HG03354 (cell line): ENCODE data around the gene SMARCA2.
A peak's percentile ranks its signal among the peaks of the same experiment; 100 is the strongest.

Source experiments
- ATAC-seq: cut with Tn5 transposase; IDR thresholded peaks from one replicate; pipeline ENCODE4 v1.9.1; 2021; ENCODE audit warnings: mild to moderate bottlenecking; ENCODE audit not compliant: unreplicated experiment, poor library complexity, severe bottlenecking

The SMARCA2 gene

GRCh38 chr9:2158766-2159430, 143.8 kb downstream of the SMARCA2 start:
- ATAC-seq, result no peak

DNA sequence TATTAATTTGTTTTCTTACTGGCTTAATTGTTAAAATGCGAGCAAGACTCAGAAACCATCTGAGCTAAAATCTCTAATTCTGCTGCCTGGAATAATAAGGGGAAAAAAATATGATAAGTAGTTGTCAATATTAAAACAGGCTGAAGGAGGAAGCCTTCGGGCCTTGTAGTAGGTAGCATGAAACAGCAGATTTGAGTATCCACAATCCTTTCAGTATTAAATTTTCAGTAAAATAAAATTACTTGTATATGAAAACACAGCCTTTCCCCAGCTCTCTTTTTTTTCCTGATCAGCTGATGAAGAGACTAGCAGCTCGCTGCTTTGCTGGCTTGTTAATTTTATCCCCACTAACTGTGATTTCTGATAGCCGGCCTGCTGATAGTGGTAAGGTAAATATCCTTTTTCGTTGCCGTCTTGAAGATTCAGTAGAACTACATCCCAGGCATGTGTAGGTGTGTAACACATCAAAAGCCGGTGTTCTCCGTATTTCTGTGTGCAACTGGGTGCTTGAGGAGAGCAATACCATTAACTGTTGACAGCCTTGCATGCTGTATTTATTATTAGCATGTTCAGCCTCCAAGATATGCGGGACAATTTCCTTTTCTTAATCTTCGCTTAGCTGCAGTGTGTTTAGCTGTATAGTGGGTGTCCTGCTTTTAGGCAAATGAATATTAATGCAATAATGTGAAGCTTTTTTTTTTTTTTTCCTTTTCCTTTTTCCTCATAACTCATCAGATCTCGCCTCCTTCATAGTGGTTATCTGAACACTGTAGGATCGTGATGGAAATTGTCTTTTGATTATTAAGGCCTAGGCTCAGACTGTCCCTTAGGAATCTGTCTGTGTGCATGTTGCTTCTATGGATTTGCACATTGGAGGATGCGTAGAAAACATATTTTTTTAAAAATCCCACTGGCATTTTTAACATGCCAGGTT, 144.6 kb downstream of the SMARCA2 start:
- ATAC-seq, result no peak

- no peak for ATAC-seq
Measured at GRCh38 chr9:2161661-2162060, 146.5 kb downstream of the SMARCA2 start.

DNA sequence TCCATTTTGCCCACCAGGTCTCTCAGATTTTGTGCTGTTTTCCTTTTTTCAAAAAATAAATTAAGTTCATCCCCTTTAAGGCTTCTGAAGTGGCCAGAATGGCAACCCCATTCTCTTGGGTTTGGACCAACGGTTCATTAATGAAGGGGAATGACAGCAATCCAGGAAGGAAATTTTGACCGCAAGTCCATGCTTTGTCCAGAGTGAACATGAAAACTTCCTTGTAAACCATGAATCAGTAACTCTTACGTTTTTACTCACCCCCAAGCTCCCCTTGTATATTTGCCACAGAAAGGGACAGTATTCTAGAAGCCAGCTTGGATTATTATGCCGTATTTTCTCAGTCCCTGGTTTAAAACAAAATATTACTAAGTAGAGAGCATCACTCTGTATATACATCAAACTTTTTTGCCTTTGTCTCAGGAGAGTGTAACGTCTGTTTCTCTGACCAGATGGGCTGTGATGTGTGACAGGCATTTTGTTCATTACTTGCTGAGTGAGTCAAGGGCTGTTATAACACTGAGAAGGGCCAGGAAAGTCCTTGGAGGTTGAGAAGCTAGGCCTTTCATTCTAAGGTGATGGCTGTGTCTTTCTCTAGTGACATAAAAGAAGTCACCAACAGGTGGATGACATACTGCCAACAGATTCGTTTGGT, 148.2 kb downstream of the SMARCA2 start:
- ATAC-seq, result no peak

DNA sequence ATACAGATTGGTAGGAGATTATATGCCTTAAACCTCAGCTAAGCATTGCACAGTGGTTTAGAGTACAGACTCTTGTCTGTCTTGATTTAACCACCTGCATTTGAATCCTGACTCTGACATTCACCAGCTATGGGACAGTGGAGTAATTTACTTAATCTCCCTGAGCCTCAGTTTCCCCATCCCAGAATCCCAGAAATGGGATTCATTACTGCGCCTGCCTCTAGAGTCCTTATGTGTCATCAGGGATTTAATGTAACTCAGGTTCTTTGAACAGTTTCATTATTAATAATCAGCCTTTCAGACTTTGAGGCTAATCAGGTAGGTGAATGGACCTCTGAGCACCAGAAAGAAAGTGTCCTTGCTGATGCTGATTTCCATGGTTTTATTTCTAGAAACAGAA, 149.1 kb downstream of the SMARCA2 start:
- no peak for ATAC-seq

- ATAC-seq, result no peak
Measured at GRCh38 chr9:2166203-2166602, 151.1 kb downstream of the SMARCA2 start.

- ATAC-seq, result no peak
Measured at GRCh38 chr9:2169035-2169434, 153.9 kb downstream of the SMARCA2 start.

DNA sequence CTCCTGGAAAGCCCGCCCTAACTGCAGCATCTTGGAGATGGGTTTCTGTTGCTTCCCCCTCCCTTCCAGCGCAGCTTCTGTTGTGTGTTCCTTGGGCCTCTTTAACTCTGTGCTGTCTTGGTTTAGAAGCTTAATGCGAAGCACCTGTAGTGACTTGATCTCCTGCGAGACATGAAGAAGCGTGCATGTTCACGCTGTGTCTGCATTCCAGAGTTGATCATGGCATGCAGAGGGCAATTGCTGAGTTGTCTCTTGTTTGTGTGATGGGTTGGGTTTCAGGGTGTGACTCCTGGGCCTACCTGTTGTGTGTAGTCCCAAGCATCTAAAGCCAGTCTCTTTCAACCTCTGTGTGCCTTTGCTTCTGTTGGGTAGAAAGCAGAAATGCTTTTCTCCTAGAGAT, 155.6 kb downstream of the SMARCA2 start:
- ATAC-seq, result no peak

DNA sequence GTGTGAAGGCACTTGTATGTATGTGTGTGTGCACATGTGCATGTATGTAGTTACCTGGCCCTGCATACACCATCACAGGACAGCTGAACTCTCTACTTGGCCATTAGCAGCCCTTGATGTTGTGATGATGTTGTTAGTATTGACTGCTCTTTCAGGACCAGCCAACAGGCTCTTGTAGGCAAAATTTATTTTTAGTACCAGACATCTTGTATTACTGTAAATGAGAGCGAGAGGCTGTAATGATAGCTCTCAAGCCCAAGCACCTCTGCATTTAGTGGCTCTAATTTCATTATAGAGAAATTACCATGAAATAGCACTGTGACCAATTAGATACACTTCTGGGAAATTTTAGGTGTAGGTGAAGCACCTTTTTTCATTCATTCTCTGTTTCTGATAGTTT, 158.0 kb downstream of the SMARCA2 start:
- ATAC-seq, result no peak

GRCh38 chr9:2173861-2174260, 158.7 kb downstream of the SMARCA2 start:
- no peak for ATAC-seq

DNA sequence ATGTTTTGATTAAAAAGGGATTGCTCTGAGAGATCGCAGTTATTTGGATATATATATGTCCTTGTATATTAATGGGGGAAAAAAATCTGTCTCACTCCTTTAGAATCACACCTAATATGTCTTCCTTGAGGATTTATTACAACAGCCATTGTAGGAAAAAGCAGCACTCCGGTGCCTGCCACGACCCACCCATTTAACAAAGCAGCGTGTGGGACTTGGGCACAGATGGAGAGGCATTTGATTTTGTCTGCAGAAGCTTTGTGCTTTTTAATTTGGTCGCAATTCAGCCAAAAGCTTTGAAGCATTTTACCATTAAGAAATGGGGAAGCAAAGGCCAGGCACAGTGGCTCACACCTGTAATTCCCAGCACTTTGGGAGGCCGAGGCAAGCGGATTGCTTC, 159.2 kb downstream of the SMARCA2 start:
- no peak for ATAC-seq

DNA sequence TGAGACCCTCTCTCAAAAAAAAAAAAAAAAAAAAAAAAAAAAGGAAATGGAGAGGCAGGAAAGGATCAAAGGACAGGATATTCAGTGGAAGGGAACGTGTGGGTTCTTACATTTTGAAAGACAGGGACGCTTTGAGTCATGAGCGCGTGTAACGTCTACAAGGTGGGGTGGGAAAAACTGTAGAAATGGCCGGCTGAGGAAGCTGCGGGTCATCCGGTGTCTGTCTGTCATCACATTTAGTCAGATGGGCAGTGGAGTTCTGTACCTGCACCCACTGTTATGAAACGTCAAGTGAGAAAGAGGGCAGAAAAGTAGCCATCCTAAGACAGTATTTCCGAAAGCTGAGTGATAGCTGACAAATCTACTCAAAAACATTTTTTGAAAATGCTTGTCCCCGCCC, 159.8 kb downstream of the SMARCA2 start:
- ATAC-seq, result no peak

DNA sequence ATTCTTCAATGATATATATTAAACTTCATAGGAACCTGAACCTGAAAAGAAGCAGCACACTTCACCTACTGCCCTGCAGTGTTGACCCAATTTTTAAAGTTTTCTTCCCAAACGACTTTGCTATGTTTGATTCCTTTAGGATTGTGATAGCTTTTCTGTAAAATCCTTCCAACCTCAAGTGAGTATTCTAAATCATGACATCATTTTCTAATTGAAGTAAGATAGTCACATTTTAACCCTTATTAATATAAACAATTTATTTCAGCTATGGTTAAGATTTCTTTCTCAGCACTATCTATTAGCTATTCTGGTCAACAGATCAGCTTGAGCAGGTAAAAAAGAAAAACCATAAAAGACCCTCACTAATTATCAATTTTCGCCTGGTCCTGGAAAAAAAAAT, 162.0 kb downstream of the SMARCA2 start:
- ATAC-seq, result no peak

- no peak for ATAC-seq
Measured at GRCh38 chr9:2178034-2178734, 163.0 kb downstream of the SMARCA2 start.

DNA sequence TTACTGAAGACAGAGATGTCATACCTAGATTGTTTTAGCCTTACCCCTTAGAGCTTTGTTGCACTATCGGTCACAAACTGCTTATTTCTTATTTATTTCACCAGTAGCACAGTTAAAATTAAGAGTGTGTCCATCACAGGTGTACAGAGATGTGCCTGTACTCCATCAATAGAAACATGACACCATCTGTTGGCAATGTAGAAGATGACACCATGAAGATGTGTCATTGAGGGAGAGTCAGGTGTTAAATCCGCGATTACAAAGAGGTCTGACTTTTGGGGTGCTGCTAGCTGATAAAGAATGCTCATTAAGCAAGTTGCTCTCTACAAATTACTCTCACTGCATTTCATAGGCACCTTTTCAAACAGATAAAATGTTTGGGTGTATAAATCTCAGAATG, 164.4 kb downstream of the SMARCA2 start:
- ATAC-seq, result peak; percentile 55

DNA sequence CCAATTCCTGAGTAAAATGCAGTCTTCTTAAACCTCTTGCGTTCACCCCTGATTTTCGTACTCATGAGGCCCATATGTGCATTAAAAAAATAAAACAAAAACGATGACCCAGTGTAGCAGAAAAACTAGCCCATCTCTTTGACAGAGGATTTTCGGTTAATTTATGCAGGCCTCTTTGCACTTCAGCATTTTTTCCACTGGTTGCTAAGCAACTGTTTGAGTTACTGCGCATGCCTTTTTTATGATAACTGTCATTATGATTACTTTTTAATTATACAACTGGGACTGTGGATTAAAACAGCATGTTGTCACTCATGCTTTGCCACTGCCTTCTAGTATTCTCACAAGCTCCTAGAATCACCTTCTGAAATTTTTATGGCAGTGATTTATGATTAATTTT, 165.0 kb downstream of the SMARCA2 start:
- no peak for ATAC-seq

DNA sequence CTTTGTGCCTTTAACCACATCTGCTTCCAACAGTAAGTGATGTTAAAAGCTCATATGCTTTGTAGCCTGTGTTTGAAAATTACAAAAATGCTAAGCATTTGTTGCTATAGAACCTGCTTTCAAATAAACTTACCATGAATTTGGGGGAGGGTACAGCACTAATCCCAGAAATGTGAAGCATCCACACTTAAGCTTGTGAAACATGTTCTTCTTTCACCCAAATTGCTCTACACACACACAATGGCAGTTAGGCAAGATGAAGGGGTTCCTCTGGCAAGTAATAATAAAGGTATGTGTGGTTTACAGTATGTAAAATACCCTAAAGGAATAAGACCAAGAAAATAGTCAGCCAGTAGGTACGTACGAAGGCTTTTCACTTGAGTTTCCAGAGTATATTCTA, 165.6 kb downstream of the SMARCA2 start:
- ATAC-seq, result no peak

- ATAC-seq, result no peak
Measured at GRCh38 chr9:2181792-2182191, 166.6 kb downstream of the SMARCA2 start.

GRCh38 chr9:2190939-2191608, 175.9 kb downstream of the SMARCA2 start:
- no peak for ATAC-seq

DNA sequence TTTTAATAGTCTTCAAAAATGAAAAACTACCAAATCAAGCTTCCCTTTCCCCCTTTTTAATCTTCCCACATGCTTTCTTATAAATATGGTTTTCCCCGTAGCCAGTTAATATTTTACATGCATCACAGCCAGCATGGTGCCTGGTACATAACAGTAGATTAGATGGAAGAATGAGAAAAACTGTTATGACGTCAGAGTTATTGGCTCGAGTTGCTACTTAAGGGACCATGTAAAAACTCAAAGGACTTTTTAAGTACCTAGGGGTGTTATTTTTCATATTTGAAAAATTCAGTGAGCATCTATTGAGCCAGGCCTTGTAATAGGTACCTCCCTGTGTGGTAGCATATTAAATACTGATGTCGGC, 176.4 kb downstream of the SMARCA2 start:
- no peak for ATAC-seq
